IMR-90 (cell line): ENCODE results near the gene PDE8B. TPM values are rescaled to one million over a fixed set of nuclear protein-coding genes. Genes with fewer than 3 reads are reported as not detected.
"Not testable (repeated sequence)": the region's sequence is repeated elsewhere in the genome, so short reads cannot be mapped to it uniquely, and the experiment has no call there.

Source experiments
- ATAC-seq: fragments of 200-7000 bp; cut with Tn5 transposase; 2 replicates; pipeline ENCODE4 v1.9.1; 2020; ENCODE audit warnings: low read depth, mild to moderate bottlenecking, moderate library complexity
- BruUV-seq: library from RNA; stranded (reverse); fragments of 400-500 nt; replicated peaks from 2 replicates; lab custom pipeline; 2021; lab: Mats Ljungman, UMichigan
- CTCF ChIA-PET: fragments of 300-600 bp; formaldehyde crosslinking; extraction: SDS; loops from one replicate; lab custom pipeline; 2021; ENCODE audit warnings: antibody characterized with exemption; lab: Yijun Ruan, JAX
- POLR2A ChIA-PET: fragments of 300-600 bp; sonication (Branson Sonifier 250); formaldehyde crosslinking; loops from one replicate; lab custom pipeline; 2022; ENCODE audit warnings: antibody characterized with exemption; ENCODE audit not compliant: unreplicated experiment; lab: Charles Lee
- DNase-seq: peaks from one replicate; pipeline ENCODE4 v3.0.0; 2013
- H2AFZ ChIP-seq: replicated peaks from 2 replicates; pipeline ENCODE3; 2013; ENCODE audit warnings: low read length, mild to moderate bottlenecking; ENCODE audit not compliant: poor library complexity
- H2AK5ac ChIP-seq: 2 replicates; pipeline ENCODE4 v1.6.1; 2013; ENCODE audit warnings: low read depth, low read length, inconsistent platforms
- H2AK9ac ChIP-seq: replicated peaks from 2 replicates; pipeline ENCODE3; 2013; ENCODE audit warnings: mild to moderate bottlenecking, low read depth, low read length, moderate library complexity; ENCODE audit not compliant: poor library complexity
- H2BK120ac ChIP-seq: 2 replicates; pipeline ENCODE4 v1.6.1; 2013; ENCODE audit warnings: low read depth, low read length, inconsistent platforms
- H2BK15ac ChIP-seq: 3 replicates; pipeline ENCODE4 v1.6.1; 2013; ENCODE audit warnings: low read depth, low read length, inconsistent platforms
- H2BK20ac ChIP-seq: 2 replicates; pipeline ENCODE4 v1.6.1; 2013; ENCODE audit warnings: low read depth, mild to moderate bottlenecking, inconsistent platforms, low read length, moderate library complexity
- H2BK5ac ChIP-seq: 2 replicates; pipeline ENCODE4 v1.6.1; 2013; ENCODE audit warnings: mild to moderate bottlenecking, low read depth, low read length, inconsistent platforms; ENCODE audit not compliant: poor library complexity, severe bottlenecking
- H3K14ac ChIP-seq: replicated peaks from 2 replicates; pipeline ENCODE4 v1.6.1; 2013; ENCODE audit warnings: low read depth, low read length, inconsistent platforms
- H3K18ac ChIP-seq: 2 replicates; pipeline ENCODE4 v1.6.1; 2013; ENCODE audit warnings: low read depth, low read length, control low read depth
- H3K23ac ChIP-seq: 2 replicates; pipeline ENCODE4 v1.6.1; 2013; ENCODE audit warnings: low read depth, low read length, inconsistent platforms
- H3K27ac ChIP-seq: 2 replicates; pipeline ENCODE4 v1.5.1; 2013; ENCODE audit warnings: mild to moderate bottlenecking, control low read depth, low read length; ENCODE audit not compliant: insufficient read depth
- H3K27me3 ChIP-seq: 2 replicates; pipeline ENCODE4 v1.6.1; 2013; ENCODE audit warnings: low read length; ENCODE audit not compliant: control insufficient read depth, insufficient read depth
- H3K36me3 ChIP-seq: 2 replicates; pipeline ENCODE4 v1.6.1; 2013; ENCODE audit warnings: low read length, mixed read lengths; ENCODE audit not compliant: control insufficient read depth, insufficient read depth
- H3K4ac ChIP-seq: 2 replicates; pipeline ENCODE4 v1.6.1; 2013; ENCODE audit warnings: low read depth, low read length, inconsistent platforms
- H3K4me1 ChIP-seq: 2 replicates; pipeline ENCODE4 v1.6.1; 2013; ENCODE audit warnings: low read length, mixed read lengths; ENCODE audit not compliant: control insufficient read depth, insufficient read depth
- H3K4me2 ChIP-seq: 2 replicates; pipeline ENCODE4 v1.6.1; 2013; ENCODE audit warnings: low read depth, mild to moderate bottlenecking, control low read depth, low read length, moderate library complexity
- H3K4me3 ChIP-seq: 2 replicates; pipeline ENCODE4 v1.5.1; 2013; ENCODE audit warnings: low read depth, mild to moderate bottlenecking, control low read depth, low read length, moderate library complexity; ENCODE audit not compliant: insufficient read depth
- H3K56ac ChIP-seq: 2 replicates; pipeline ENCODE4 v1.6.1; 2013; ENCODE audit warnings: low read length, inconsistent platforms; ENCODE audit not compliant: insufficient read depth; ENCODE audit errors: extremely low read depth
- H3K79me1 ChIP-seq, 2 experiments: 2 replicates each; pipeline ENCODE4 v1.6.1; 2013; ENCODE audit warnings: low read length in 2 of 2, inconsistent platforms in 1 of 2, low read depth in 1 of 2
- H3K9ac ChIP-seq: 2 replicates; pipeline ENCODE4 v1.6.1; 2013; ENCODE audit warnings: low read depth, low read length, control low read depth
- H3K9me1 ChIP-seq: 2 replicates; pipeline ENCODE4 v1.6.1; 2013; ENCODE audit warnings: low read length, inconsistent platforms; ENCODE audit not compliant: insufficient read depth
- H3K9me3 ChIP-seq: 2 replicates; pipeline ENCODE4 v1.6.1; 2013; ENCODE audit warnings: low read length; ENCODE audit not compliant: control insufficient read depth, insufficient read depth
- H4K20me1 ChIP-seq: 2 replicates; pipeline ENCODE4 v1.6.1; 2013; ENCODE audit warnings: low read length, inconsistent platforms; ENCODE audit not compliant: insufficient read depth
- H4K5ac ChIP-seq: 2 replicates; pipeline ENCODE4 v1.6.1; 2013; ENCODE audit warnings: mild to moderate bottlenecking, low read depth, low read length, control low read depth
- H4K8ac ChIP-seq, 2 experiments: 2 replicates each; pipeline ENCODE4 v1.6.1; 2013; ENCODE audit warnings: low read depth in 2 of 2, low read length in 2 of 2, control low read depth in 1 of 2, inconsistent platforms in 1 of 2
- H4K91ac ChIP-seq: 2 replicates; pipeline ENCODE4 v1.6.1; 2013; ENCODE audit warnings: low read depth, low read length, inconsistent platforms; ENCODE audit not compliant: insufficient read depth
- WGBS, 2 experiments: methylation state at CpG; one replicate each; pipeline versions ENCODE4 v1.1.5 to v1.1.7; 2013; ENCODE audit warnings: missing lambda C conversion rate in 2 of 2; ENCODE audit not compliant: insufficient read length in 1 of 2; ENCODE audit errors: extremely low coverage in 2 of 2; 5-methylcytosine and 5-hydroxymethylcytosine counted together
- dilution Hi-C: fragments of 300-500 bp; cut with HindIII; formaldehyde crosslinking; loops from one replicate; pipeline ENCODE4 v1.14.3; 2018; ENCODE audit warnings: low sequenced_read_pairs; ENCODE audit not compliant: unreplicated experiment
- in situ Hi-C: fragments of 300-500 bp; cut with MboI; formaldehyde crosslinking; loops from 3 replicates; pipeline ENCODE4 v1.14.3; 2019; ENCODE audit warnings: low sequenced_read_pairs, inconsistent platforms, mixed read lengths
- intact Hi-C: fragments of 100-400 bp; cut with micrococcal nuclease; formaldehyde crosslinking; loops from 2 replicates; pipeline ENCODE4 v1.10.0; 2022
- polyA plus RNA-seq, 3 experiments: library from polyadenylated mRNA; depleted of rRNA; stranded (reverse); fragments of >200 nt; gene quantifications; 2 replicates each; pipeline ENCODE4 v1.2.3, GENCODE V29; 2012; ENCODE audit warnings: low replicate concordance in 1 of 3
- total RNA-seq: library from RNA; depleted of rRNA; stranded (reverse); fragments of >200 nt; gene quantifications from 2 replicates; pipeline ENCODE4 v1.2.3, GENCODE V29; 2012; rRNA removed

The PDE8B gene
- total and polyA plus RNA-seq, 2 of the 4 experiments (the other 2 are of a cell fraction), result under 0.01 to 0.03 TPM

- H4K20me1 ChIP-seq, H3K14ac ChIP-seq, H3K27me3 ChIP-seq, H3K4me2 ChIP-seq, H2BK15ac ChIP-seq, H3K4me1 ChIP-seq, H3K36me3 ChIP-seq, CTCF ChIA-PET, H3K4me3 ChIP-seq, H3K23ac ChIP-seq, H2BK5ac ChIP-seq, POLR2A ChIA-PET, H3K79me1 ChIP-seq, intact Hi-C loops, H3K9ac ChIP-seq, in situ Hi-C loops, H3K9me1 ChIP-seq, dilution Hi-C loops, H2AK9ac ChIP-seq, H2AK5ac ChIP-seq, H3K18ac ChIP-seq, H2BK120ac ChIP-seq, H4K91ac ChIP-seq, H3K9me3 ChIP-seq, H3K27ac ChIP-seq, H2AFZ ChIP-seq, H3K56ac ChIP-seq, H3K4ac ChIP-seq, H4K8ac ChIP-seq, ATAC-seq, H2BK20ac ChIP-seq, DNase-seq, BruUV-seq, H4K5ac ChIP-seq: not testable (repeated sequence)
- WGBS, 2 experiments, result no CpG with 5 or more reads among the region's 11 CpGs
These were observed 264.6 kb downstream of the PDE8B start for GRCh38 chr5:77475041-77475440.

Other genes starting within 250 kb of the PDE8B start
- 7.3 and 12.8 TPM in 2 replicates for gene AGGF1, start 180.3 kb upstream of the PDE8B start, total RNA-seq
- 8.4 and 9.3 TPM in 2 replicates for gene AGGF1, start 180.3 kb upstream of the PDE8B start, polyA plus RNA-seq (2012; rRNA removed)
- 0.18 and 0.28 TPM in 2 replicates for gene ZBED3, start 123.4 kb upstream of the PDE8B start, total RNA-seq
- 2.2 and 2.5 TPM in 2 replicates for gene ZBED3, start 123.4 kb upstream of the PDE8B start, polyA plus RNA-seq (2012; rRNA removed)